ENCODE data around the gene NCOA3.

Gene NCOA3

GRCh38 chr20:47669489-47669888 is 167.8 kb downstream of the NCOA3 start:
- DNase-seq = no peak

- no peak for DNase-seq
These were observed 168.5 kb downstream of the NCOA3 start for GRCh38 chr20:47669927-47670890.

GRCh38 chr20:47670913-47671312 is 169.2 kb downstream of the NCOA3 start:
- no peak for DNase-seq

GRCh38 chr20:47672166-47672565 is 170.5 kb downstream of the NCOA3 start:
- DNase-seq = no peak

- DNase-seq = no peak
These were observed 171.4 kb downstream of the NCOA3 start for GRCh38 chr20:47672886-47673670.

- no peak for DNase-seq
These were observed 171.9 kb downstream of the NCOA3 start for GRCh38 chr20:47673671-47673955.

- DNase-seq = no peak
These were observed 172.5 kb downstream of the NCOA3 start for GRCh38 chr20:47674145-47674544.

- no peak for DNase-seq
These were observed 173.0 kb downstream of the NCOA3 start for GRCh38 chr20:47674686-47675085.

GRCh38 chr20:47675190-47676142 is 173.8 kb downstream of the NCOA3 start:
- no peak for DNase-seq

- no peak for DNase-seq
These were observed 174.6 kb downstream of the NCOA3 start for GRCh38 chr20:47676219-47676721.

- no peak for DNase-seq
These were observed 175.4 kb downstream of the NCOA3 start for GRCh38 chr20:47676912-47677634.

- DNase-seq = peak; percentile 56
These were observed 176.2 kb downstream of the NCOA3 start for GRCh38 chr20:47677635-47678453.

GRCh38 chr20:47678536-47678935 is 176.8 kb downstream of the NCOA3 start:
- no peak for DNase-seq

- no peak for DNase-seq
These were observed 177.8 kb downstream of the NCOA3 start for GRCh38 chr20:47679462-47679861.

- no peak for DNase-seq
These were observed 179.3 kb downstream of the NCOA3 start for GRCh38 chr20:47680804-47681529.

- no peak for DNase-seq
These were observed 180.5 kb downstream of the NCOA3 start for GRCh38 chr20:47682028-47682783.

- DNase-seq = no peak
These were observed 181.2 kb downstream of the NCOA3 start for GRCh38 chr20:47682916-47683315.

- DNase-seq = no peak
These were observed 182.8 kb downstream of the NCOA3 start for GRCh38 chr20:47684306-47685080.

GRCh38 chr20:47686545-47686944 is 184.9 kb downstream of the NCOA3 start:
- DNase-seq = no peak

Measured in NCI-H1092 treated with DMSO at 0.1 percent for 48 hours (cell line).